ENCODE data around the gene ZFR.
"Not testable (repeated sequence)": the region's sequence is repeated elsewhere in the genome, so short reads cannot be mapped to it uniquely, and the experiment has no call there.

The ZFR gene

GRCh38 chr5:32450952-32451351, 6.4 kb upstream of the ZFR start:
- no peak for FAIRE-seq

- no peak for FAIRE-seq
These were observed 4.7 kb upstream of the ZFR start for GRCh38 chr5:32449262-32449661.

DNA sequence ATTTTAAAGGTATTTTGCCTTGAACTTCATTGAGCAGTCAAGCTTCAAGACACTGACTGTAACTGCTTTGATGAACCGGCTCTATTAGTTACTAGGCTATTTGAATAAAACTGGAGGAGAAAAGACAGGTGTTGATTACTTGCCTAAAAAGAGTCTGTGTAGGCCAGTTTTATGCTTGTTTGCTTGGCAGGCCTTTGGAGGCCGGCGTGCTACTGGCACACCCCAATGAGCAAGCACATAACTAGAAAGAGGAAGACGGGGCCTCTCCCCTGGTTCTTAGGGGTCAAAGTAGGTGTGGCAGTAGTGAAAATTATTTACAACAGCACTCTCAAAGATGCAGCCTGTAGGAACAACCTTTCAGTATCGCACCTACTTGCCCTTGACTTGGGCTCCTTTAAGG, 2.1 kb upstream of the ZFR start:
- FAIRE-seq = no peak

DNA sequence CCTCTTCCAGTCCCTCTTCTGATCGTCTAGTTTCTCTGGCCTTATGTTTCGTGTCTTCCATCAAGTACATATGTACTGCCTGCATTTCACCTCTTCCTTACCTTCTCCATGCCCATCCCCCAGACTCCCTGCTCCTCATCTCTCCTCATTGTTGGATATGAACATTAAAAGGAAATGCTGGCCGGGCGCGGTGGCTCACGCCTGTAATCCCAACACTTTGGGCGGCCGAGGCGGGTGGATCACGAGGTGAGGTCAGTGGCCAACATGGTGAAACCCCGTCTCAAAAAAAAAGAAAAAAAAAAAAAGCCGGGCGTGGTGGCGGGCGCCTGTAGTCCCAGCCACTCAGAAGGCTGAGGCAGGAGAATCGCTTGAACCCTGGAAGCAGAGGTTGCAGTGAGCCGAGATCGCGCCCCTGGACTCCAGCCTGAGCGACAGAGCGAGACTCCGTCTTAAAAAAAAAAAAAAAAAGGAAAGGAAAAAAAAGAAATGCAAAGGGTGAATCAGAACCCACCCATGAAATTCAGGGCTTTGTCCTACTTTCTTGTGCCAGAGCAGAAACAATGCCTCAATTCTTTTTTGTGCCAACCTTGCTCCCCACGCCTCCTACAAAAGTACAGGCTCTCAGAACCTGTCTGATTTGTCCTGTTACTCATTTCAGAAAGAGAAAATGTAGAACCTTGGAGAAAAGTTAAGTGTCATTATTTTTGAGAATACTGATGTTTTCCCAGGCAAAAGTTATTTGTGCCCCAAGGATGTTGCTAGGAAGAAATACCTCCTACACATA, 1.5 kb upstream of the ZFR start:
- no peak for FAIRE-seq

DNA sequence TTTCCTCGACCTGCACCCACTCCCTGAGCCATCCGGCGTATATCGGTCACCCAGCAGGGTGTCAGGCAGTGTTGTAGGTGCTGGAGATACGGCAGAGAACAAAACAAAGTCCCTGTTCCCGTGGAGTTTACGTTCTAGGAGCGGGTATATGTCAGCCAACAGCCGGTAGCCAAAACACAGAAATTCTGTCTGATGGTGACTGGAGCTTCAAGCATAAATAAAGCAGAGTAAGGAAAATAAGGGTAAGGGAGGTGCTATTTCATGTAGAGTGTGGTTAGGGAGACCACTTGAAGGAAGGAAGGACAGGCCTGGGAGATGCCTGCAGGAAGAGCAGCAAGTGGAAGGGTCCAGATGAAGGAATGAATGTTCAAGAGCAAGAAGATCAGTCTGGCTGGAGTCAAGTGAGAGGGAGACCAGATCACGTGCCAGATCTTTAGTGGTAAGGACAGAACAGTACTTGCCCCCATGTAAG, 783 bp upstream of the ZFR start:
- FAIRE-seq = no peak

DNA sequence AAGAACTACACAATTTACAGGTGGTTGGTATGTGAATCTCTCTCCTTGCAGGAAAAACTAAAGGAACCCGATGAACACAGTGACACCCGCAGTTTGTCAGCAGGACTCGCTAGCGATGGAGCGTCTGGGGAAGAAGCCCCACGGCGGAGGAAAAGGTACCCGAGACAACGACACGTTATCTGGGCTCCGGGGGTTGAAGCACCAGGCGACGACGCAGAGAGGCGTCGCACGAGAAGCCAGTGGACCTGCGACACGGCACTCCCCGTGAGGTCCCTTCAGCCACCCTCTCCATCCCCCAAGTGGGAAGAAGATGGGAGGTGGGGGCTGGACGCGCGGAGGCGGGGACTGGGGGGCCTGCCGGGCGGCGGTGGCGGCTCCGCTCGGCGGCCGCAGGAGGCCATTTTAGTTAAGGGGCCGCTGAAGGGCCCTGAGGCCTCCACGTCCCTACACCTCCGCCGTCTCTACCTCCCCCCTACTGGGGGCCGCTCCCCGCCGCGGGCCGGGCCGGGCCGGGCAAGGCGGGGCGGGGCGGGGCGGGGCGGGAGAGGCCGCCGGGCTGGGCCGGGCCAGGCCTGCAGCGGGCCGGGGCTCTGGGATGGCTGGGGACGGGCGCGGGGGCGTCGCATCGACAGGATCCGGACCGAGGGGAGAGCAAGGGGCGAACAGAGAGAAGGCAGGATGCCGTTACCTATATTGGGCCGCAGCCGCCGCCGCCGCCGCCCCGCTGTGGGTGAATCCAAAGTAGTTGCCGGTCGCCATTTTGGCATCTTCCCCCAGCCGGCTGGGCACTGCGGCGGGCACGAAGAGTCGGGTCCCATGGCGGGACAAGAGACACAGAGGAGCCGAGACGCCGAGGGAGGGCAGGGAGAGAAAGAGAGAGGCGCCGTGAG, 754 bp downstream of the ZFR start:
- no peak for FAIRE-seq

GRCh38 chr5:32443145-32443540, 1.4 kb downstream of the ZFR start:
- FAIRE-seq = no peak

GRCh38 chr5:32439086-32439642, 5.4 kb downstream of the ZFR start:
- no peak for FAIRE-seq

GRCh38 chr5:32436553-32437242, 7.8 kb downstream of the ZFR start:
- FAIRE-seq = no peak

GRCh38 chr5:32435383-32435782, 9.2 kb downstream of the ZFR start:
- FAIRE-seq = no peak

GRCh38 chr5:32434221-32434620, 10.3 kb downstream of the ZFR start:
- no peak for FAIRE-seq

DNA sequence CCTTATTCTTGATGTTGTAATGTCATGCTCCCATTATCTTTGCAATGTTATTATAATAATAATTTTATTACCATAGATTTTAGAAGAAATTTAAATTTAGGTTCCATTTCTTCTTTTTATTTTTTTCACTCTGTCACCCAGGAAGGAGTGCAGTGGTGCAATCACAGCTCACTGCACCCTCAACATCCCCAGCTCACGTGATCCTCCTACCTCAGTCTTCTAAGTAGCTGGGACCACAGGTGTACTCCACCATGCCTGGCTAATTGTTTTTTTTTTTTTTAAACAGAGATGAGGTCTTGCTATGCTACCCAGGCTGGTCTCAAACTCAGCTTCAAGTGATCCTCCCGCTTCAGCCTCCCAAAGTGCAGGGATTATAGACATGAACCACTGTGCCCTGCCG, 11.9 kb downstream of the ZFR start:
- no peak for FAIRE-seq

DNA sequence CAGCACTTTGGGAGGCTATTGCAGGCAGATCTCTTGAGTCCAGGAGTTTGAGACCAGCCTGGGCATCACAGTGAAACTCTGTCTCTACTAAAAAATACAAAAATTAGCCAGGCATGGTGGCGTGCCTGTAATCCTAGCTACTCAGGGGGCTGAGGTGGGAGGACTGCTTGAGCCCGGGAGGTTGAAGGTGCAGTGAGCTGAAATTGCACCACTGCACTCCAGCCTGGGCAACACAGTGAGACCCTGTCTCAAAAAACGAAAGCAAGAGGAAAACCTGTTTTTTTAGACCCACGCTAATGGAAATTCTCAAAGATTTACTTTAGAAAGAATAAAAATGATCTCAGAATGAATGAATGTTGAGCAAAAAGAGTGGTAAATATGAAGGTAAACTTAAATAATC, 13.7 kb downstream of the ZFR start:
- not testable (repeated sequence) for FAIRE-seq

GRCh38 chr5:32428426-32428825, 16.1 kb downstream of the ZFR start:
- FAIRE-seq = no peak

DNA sequence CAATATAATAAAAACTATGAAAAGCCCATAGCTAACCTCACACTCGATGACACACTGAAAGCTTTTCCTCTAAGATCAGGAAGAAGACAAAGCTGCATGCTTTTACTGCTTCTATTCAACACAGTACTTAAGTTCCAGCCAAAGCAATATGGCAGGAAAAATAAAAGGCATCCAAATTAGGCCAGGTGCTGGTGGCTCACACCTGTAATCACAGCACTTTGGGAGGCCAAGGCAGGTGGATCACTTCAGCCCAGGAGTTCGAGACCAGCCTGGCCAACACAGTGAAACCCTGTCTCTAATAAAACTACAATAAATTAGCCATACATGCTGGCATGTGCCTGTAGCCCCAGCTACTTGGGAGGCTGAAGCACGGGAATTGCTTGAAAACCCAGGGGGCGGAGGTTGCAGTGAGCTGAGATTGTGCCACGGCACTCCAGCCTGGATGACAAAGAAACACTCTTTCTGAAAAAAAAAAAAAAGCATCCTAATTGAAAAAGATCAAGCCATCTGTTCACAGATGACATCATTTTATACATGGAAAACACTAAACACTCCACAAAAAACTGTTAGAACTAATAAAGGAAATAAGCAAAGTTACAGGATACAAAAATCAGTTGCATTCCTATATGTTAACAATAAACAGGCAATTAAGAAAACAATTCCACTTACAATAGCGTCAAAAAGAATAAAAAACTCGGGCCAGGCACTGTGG, 17.9 kb downstream of the ZFR start:
- FAIRE-seq = no peak

DNA sequence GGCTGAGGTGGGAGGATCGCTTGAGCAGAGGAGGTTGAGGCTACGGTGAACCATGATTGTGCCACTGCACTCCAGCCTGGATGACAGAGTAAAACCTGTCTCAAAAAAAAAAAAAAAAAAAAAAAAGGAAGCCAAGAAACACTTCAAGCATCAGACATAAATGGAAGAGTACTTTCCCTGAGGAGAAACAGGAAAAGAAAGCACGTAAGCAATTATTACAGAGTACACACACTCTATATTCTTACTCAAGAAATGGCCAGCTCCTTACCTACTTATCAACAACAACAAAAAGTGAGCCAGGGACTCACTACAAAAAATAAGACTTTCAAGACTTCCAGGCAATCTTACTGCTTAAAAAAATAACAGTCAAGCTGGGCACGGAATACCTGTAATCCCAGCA, 21.8 kb downstream of the ZFR start:
- no peak for FAIRE-seq

DNA sequence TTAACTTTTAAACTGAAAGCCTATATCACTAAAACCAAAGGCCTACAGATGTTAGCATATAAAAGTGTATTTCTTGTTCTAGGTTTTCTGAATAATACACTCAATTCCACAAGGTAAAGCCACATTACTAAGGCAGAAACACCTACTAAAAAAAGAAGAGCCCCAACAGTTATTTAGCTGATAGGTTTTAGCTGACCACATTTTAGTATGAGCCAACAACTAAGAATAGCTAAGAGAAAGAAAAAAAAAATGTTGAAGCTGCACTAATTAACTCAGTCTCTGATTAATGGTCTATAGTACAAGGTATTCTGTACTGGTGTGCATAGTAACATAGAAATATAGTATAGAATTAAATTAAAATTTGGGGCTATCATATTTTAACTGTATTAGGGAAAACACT, 23.5 kb downstream of the ZFR start:
- FAIRE-seq = no peak

GRCh38 chr5:32420506-32420905, 24.0 kb downstream of the ZFR start:
- no peak for FAIRE-seq

DNA sequence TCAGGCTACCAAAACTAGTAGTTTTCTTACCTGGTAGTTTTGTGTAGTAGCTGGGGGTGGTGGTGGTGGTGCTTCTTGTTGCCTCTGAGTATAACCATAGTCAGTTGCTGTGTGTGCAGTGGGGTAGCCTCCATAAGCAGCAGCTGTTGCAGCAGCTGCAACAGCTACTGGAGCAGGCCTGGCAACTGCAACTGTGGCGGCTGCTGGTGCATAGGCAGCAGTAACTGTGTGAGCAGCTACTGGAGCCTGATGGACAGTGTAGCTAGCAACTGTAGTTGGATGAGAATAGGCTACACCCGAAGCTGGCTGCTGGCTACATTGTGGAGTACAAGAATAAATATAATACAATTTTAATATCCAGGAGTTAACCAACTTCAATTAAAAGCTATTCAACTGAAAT, 24.7 kb downstream of the ZFR start:
- FAIRE-seq = no peak

GRCh38 chr5:32413466-32414263, 30.9 kb downstream of the ZFR start:
- peak; percentile 23 for FAIRE-seq

GRCh38 chr5:32410630-32411029, 33.9 kb downstream of the ZFR start:
- no peak for FAIRE-seq

GRCh38 chr5:32406650-32407049, 37.9 kb downstream of the ZFR start:
- FAIRE-seq = no peak
